ENCODE data around the gene ASXL1. TPM values are rescaled to one million over a fixed set of nuclear protein-coding genes. Genes with fewer than 3 reads are reported as not detected.

ASXL1 gene
- total and polyA plus RNA-seq, 2 donors from 2014 or later: 16.2 to 71.1 TPM

GRCh38 chr20:32482143-32482441 is 124.0 kb downstream of the ASXL1 start:
- no peaks in the 10 kb centered on the region for H3K27me3 ChIP-seq (ENCODE audit: control insufficient read depth, insufficient read depth, low read length)
- H3K4me1 ChIP-seq (ENCODE audit: control insufficient read depth in 2 of 3, insufficient read depth in 2 of 3, low read depth in 1 of 3, low read length in 3 of 3): peaks cover 10 to 42% (median 41%) of the 10 kb centered on the region in 3 donors
- peak overlapping the region; percentile 74 to 83 for H3K27ac ChIP-seq (ENCODE audit: low read depth in 2 of 2, low read length in 2 of 2)
- H3K9me3 ChIP-seq (ENCODE audit: control insufficient read depth in 2 of 3, insufficient read depth in 1 of 3, low read length in 3 of 3): no peaks in the 10 kb centered on the region
- no peaks in the 10 kb centered on the region for H3K36me3 ChIP-seq (ENCODE audit: control insufficient read depth in 2 of 3, insufficient read depth in 3 of 3, low read length in 3 of 3)
- peak overlapping the region; percentile 57 to 75 (median 62) for H3K4me3 ChIP-seq (ENCODE audit: low read length in 3 of 3)
- no peak for TF ChIP-seq CTCF (IDR thresholded peaks at IDR 0.05; ENCODE audit: borderline replicate concordance, extremely low read depth, insufficient read depth)
- FAIRE-seq: no peak
- peak overlapping the region; percentile 10 to 86 (median 53) for H3K9ac ChIP-seq (ENCODE audit: low read length in 3 of 3)
- intact Hi-C loops (cut with DNase I): no loop called here
- no peak for DNase-seq

- H3K4me1 ChIP-seq (ENCODE audit: control insufficient read depth in 2 of 3, insufficient read depth in 2 of 3, low read depth in 1 of 3, low read length in 3 of 3): peaks cover 6 to 36% (median 36%) of the 10 kb centered on the region in 3 donors
- H3K9ac ChIP-seq (ENCODE audit: low read length in 3 of 3): peak overlapping the region; percentile 10 to 86 (median 53)
- H3K27ac ChIP-seq (ENCODE audit: low read depth in 2 of 2, low read length in 2 of 2): peak overlapping the region; percentile 74 to 83
- FAIRE-seq (no peak), DNase-seq (peak; percentile 66 to 86 (median 81))
- H3K27me3 ChIP-seq (ENCODE audit: control insufficient read depth, insufficient read depth, low read length): no peaks in the 10 kb centered on the region
- H3K9me3 ChIP-seq (ENCODE audit: control insufficient read depth in 2 of 3, insufficient read depth in 1 of 3, low read length in 3 of 3): no peaks in the 10 kb centered on the region
- H3K4me3 ChIP-seq (ENCODE audit: low read length in 3 of 3): peak overlapping the region; percentile 57 to 75 (median 62)
- no peaks in the 10 kb centered on the region for H3K36me3 ChIP-seq (ENCODE audit: control insufficient read depth in 2 of 3, insufficient read depth in 3 of 3, low read length in 3 of 3)
- intact Hi-C loops (cut with DNase I): no loop called here
- TF ChIP-seq CTCF (IDR thresholded peaks at IDR 0.05; ENCODE audit: borderline replicate concordance, extremely low read depth, insufficient read depth): no peak
Measured at GRCh38 chr20:32482442-32483261, 124.5 kb downstream of the ASXL1 start.

GRCh38 chr20:32483351-32484224 is 125.5 kb downstream of the ASXL1 start:
- FAIRE-seq (no peak), DNase-seq (peak; percentile 92 to 99 (median 96))
- no peaks in the 10 kb centered on the region for H3K27me3 ChIP-seq (ENCODE audit: control insufficient read depth, insufficient read depth, low read length)
- peak overlapping the region; percentile 74 to 83 for H3K27ac ChIP-seq (ENCODE audit: low read depth in 2 of 2, low read length in 2 of 2)
- intact Hi-C loops (cut with DNase I): no loop called here
- H3K9me3 ChIP-seq (ENCODE audit: control insufficient read depth in 2 of 3, insufficient read depth in 1 of 3, low read length in 3 of 3): no peaks in the 10 kb centered on the region
- peaks cover 6 to 27% (median 27%) of the 10 kb centered on the region in 3 donors for H3K4me1 ChIP-seq (ENCODE audit: control insufficient read depth in 2 of 3, insufficient read depth in 2 of 3, low read depth in 1 of 3, low read length in 3 of 3)
- peak overlapping the region in 2 of 3 donors; percentile 22 to 40 for H3K9ac ChIP-seq (ENCODE audit: low read length in 3 of 3)
- TF ChIP-seq CTCF (IDR thresholded peaks at IDR 0.05; ENCODE audit: borderline replicate concordance, extremely low read depth, insufficient read depth): no peak
- peak overlapping the region; percentile 42 to 75 (median 45) for H3K4me3 ChIP-seq (ENCODE audit: low read length in 3 of 3)
- no peaks in the 10 kb centered on the region for H3K36me3 ChIP-seq (ENCODE audit: control insufficient read depth in 2 of 3, insufficient read depth in 3 of 3, low read length in 3 of 3)
